ENCODE measurements around the gene TRMT61A. TPM values are rescaled to one million over a fixed set of nuclear protein-coding genes. Genes with fewer than 3 reads are reported as not detected.

Gene TRMT61A
- total RNA-seq, 1 donor from 2014 or later, result 13.8 TPM

GRCh38 chr14:103545915-103546651 lies 17.1 kb downstream of the TRMT61A start:
- DNase-seq (ENCODE audit: low spot score), result no peak

GRCh38 chr14:103546652-103547454 lies 17.9 kb downstream of the TRMT61A start:
- no peak for DNase-seq (ENCODE audit: low spot score)

GRCh38 chr14:103547455-103547940 lies 18.5 kb downstream of the TRMT61A start:
- DNase-seq (ENCODE audit: low spot score), result no peak

- DNase-seq (ENCODE audit: low spot score), result no peak
These were observed 19.0 kb downstream of the TRMT61A start for GRCh38 chr14:103547941-103548462.

- no peak for DNase-seq (ENCODE audit: low spot score)
These were observed 19.7 kb downstream of the TRMT61A start for GRCh38 chr14:103548463-103549351.

- no peak for DNase-seq (ENCODE audit: low spot score)
These were observed 20.6 kb downstream of the TRMT61A start for GRCh38 chr14:103549361-103550311.

- DNase-seq (ENCODE audit: low spot score), result no peak
These were observed 21.7 kb downstream of the TRMT61A start for GRCh38 chr14:103550451-103551337.

GRCh38 chr14:103551338-103551762 lies 22.4 kb downstream of the TRMT61A start:
- DNase-seq (ENCODE audit: low spot score), result no peak

- no peak for DNase-seq (ENCODE audit: low spot score)
These were observed 23.2 kb downstream of the TRMT61A start for GRCh38 chr14:103552011-103552845.

- no peak for DNase-seq (ENCODE audit: low spot score)
These were observed 23.8 kb downstream of the TRMT61A start for GRCh38 chr14:103552846-103553210.

GRCh38 chr14:103555559-103556337 lies 26.8 kb downstream of the TRMT61A start:
- no peak for DNase-seq (ENCODE audit: low spot score)

GRCh38 chr14:103556946-103557758 lies 28.2 kb downstream of the TRMT61A start:
- no peak for DNase-seq (ENCODE audit: low spot score)

GRCh38 chr14:103558071-103558882 lies 29.3 kb downstream of the TRMT61A start:
- no peak for DNase-seq (ENCODE audit: low spot score)

GRCh38 chr14:103559766-103560165 lies 30.8 kb downstream of the TRMT61A start:
- DNase-seq (ENCODE audit: low spot score), result no peak

GRCh38 chr14:103560691-103561090 lies 31.7 kb downstream of the TRMT61A start:
- DNase-seq (ENCODE audit: low spot score), result no peak
